Measurements from ENCODE around the gene UAP1L1.

UAP1L1 gene

GRCh38 chr9:137046088-137046787, 31.1 kb upstream of the UAP1L1 start, which contains the start of gene NPDC1 (continued):
- TF ChIP-seq YY1 (tag by site-specific recombination; IDR thresholded peaks at IDR 0.05) (0 out of 2 replicates have a peak, but pooled peaks have one; percentile 14), ZSCAN5A (tag by site-specific recombination; IDR thresholded peaks at IDR 0.05) (0 out of 2 replicates have a peak, but pooled peaks have one; percentile 9), ZNF701 (tag by site-specific recombination; IDR thresholded peaks at IDR 0.05) (no peak), ZNF792 (tag by site-specific recombination; IDR thresholded peaks at IDR 0.05) (no peak), KLF1 (tag by site-specific recombination; IDR thresholded peaks at IDR 0.05) (peak; percentile 67), GLIS1 (tag by site-specific recombination; IDR thresholded peaks at IDR 0.05) (peak; percentile 34), ZNF174 (tag by site-specific recombination; IDR thresholded peaks at IDR 0.05) (no peak), ZBTB8A (tag by site-specific recombination; IDR thresholded peaks at IDR 0.05) (peak; percentile 70), ZSCAN16 (tag by site-specific recombination; IDR thresholded peaks at IDR 0.05) (no peak), ZNF654 (tag by site-specific recombination; IDR thresholded peaks at IDR 0.05; ENCODE audit: low read depth) (peak; percentile 56), BCL11A (tag by site-specific recombination; IDR thresholded peaks at IDR 0.05; ENCODE audit: low read depth) (peak; percentile 96), ZNF350 (tag by site-specific recombination; IDR thresholded peaks at IDR 0.05) (no peak), ZNF658 (tag by site-specific recombination; IDR thresholded peaks at IDR 0.05) (no peak), ZNF23 (tag by site-specific recombination; IDR thresholded peaks at IDR 0.05; ENCODE audit: borderline replicate concordance) (no peak), ZNF335 (tag by site-specific recombination; conservative IDR thresholded peaks at IDR 0.05) (peak; percentile 92), SP2 (tag by site-specific recombination; IDR thresholded peaks at IDR 0.05) (peak; percentile 81), ZNF777 (tag by site-specific recombination; IDR thresholded peaks at IDR 0.05; ENCODE audit: borderline replicate concordance) (no peak; the same call in 1 of the 2 replicates), ZNF768 (tag by site-specific recombination; IDR thresholded peaks at IDR 0.05) (no peak; the same call in 1 of the 2 replicates), ZNF214 (tag by site-specific recombination; IDR thresholded peaks at IDR 0.05; ENCODE audit: borderline replicate concordance) (no peak), ZNF791 (tag by site-specific recombination; IDR thresholded peaks at IDR 0.05) (no peak), ZNF513 (tag by site-specific recombination; IDR thresholded peaks at IDR 0.05) (peak; percentile 84; the same call in 1 of the 2 replicates), ZNF843 (tag by site-specific recombination; IDR thresholded peaks at IDR 0.05) (0 out of 2 replicates have a peak, but pooled peaks have one; percentile 48), ZNF561 (tag by site-specific recombination; IDR thresholded peaks at IDR 0.05; ENCODE audit: borderline replicate concordance) (0 out of 2 replicates have a peak, but pooled peaks have one; percentile 26), KLF9 (tag by site-specific recombination; IDR thresholded peaks at IDR 0.05; ENCODE audit: low read depth) (peak; percentile 77), ZXDB (tag by site-specific recombination; IDR thresholded peaks at IDR 0.05) (peak; percentile 75), TRIM28 (IDR thresholded peaks at IDR 0.05; ENCODE audit: borderline replicate concordance, low read length) (no peak), SCRT2 (tag by site-specific recombination; IDR thresholded peaks at IDR 0.05) (peak; percentile 17; the same call in 1 of the 2 replicates), ZNF146 (tag by site-specific recombination; IDR thresholded peaks at IDR 0.05) (no peak)
- TF ChIP-seq, protein P1, sequence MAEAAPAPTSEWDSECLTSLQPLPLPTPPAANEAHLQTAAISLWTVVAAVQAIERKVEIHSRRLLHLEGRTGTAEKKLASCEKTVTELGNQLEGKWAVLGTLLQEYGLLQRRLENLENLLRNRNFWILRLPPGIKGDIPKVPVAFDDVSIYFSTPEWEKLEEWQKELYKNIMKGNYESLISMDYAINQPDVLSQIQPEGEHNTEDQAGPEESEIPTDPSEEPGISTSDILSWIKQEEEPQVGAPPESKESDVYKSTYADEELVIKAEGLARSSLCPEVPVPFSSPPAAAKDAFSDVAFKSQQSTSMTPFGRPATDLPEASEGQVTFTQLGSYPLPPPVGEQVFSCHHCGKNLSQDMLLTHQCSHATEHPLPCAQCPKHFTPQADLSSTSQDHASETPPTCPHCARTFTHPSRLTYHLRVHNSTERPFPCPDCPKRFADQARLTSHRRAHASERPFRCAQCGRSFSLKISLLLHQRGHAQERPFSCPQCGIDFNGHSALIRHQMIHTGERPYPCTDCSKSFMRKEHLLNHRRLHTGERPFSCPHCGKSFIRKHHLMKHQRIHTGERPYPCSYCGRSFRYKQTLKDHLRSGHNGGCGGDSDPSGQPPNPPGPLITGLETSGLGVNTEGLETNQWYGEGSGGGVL (tag by site-specific recombination; IDR thresholded peaks at IDR 0.05) = peak; percentile 86
- TF ChIP-seq, protein P2, sequence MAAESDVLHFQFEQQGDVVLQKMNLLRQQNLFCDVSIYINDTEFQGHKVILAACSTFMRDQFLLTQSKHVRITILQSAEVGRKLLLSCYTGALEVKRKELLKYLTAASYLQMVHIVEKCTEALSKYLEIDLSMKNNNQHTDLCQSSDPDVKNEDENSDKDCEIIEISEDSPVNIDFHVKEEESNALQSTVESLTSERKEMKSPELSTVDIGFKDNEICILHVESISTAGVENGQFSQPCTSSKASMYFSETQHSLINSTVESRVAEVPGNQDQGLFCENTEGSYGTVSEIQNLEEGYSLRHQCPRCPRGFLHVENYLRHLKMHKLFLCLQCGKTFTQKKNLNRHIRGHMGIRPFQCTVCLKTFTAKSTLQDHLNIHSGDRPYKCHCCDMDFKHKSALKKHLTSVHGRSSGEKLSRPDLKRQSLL (tag by site-specific recombination; IDR thresholded peaks at IDR 0.05) = 0 out of 2 replicates have a peak, but pooled peaks have one; percentile 8
- TF ChIP-seq, protein P3, sequence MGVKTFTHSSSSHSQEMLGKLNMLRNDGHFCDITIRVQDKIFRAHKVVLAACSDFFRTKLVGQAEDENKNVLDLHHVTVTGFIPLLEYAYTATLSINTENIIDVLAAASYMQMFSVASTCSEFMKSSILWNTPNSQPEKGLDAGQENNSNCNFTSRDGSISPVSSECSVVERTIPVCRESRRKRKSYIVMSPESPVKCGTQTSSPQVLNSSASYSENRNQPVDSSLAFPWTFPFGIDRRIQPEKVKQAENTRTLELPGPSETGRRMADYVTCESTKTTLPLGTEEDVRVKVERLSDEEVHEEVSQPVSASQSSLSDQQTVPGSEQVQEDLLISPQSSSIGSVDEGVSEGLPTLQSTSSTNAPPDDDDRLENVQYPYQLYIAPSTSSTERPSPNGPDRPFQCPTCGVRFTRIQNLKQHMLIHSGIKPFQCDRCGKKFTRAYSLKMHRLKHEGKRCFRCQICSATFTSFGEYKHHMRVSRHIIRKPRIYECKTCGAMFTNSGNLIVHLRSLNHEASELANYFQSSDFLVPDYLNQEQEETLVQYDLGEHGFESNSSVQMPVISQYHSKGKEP (tag by site-specific recombination; IDR thresholded peaks at IDR 0.05) = no peak
- TF ChIP-seq, protein P4, sequence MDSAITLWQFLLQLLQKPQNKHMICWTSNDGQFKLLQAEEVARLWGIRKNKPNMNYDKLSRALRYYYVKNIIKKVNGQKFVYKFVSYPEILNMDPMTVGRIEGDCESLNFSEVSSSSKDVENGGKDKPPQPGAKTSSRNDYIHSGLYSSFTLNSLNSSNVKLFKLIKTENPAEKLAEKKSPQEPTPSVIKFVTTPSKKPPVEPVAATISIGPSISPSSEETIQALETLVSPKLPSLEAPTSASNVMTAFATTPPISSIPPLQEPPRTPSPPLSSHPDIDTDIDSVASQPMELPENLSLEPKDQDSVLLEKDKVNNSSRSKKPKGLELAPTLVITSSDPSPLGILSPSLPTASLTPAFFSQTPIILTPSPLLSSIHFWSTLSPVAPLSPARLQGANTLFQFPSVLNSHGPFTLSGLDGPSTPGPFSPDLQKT (IDR thresholded peaks at IDR 0.05; ENCODE audit: borderline replicate concordance, low read depth, low read length) = no peak
